Brain microvascular endothelial cell (primary cell): Measurements from ENCODE around the gene KRTAP4-5.
"Not testable (repeated sequence)": the region's sequence is repeated elsewhere in the genome, so short reads cannot be mapped to it uniquely, and the experiment has no call there.

Experiments used
- DNase-seq: peaks from one replicate; pipeline ENCODE4 v3.0.0-alpha.2; 2020
- H3K27ac ChIP-seq: fragments of 250-450 bp; sonication (Bioruptor Pico); 2 replicates; pipeline ENCODE4 v1.5.1; 2020; ENCODE audit warnings: mild to moderate bottlenecking, moderate library complexity
- H3K27me3 ChIP-seq: fragments of 250-450 bp; sonication (Bioruptor Pico); replicated peaks from 2 replicates; pipeline ENCODE4 v1.5.1; 2020; ENCODE audit warnings: mild to moderate bottlenecking
- H3K36me3 ChIP-seq: fragments of 250-450 bp; sonication (Bioruptor Pico); replicated peaks from 2 replicates; pipeline ENCODE4 v1.5.1; 2020; ENCODE audit warnings: mild to moderate bottlenecking
- H3K4me3 ChIP-seq: 2 replicates; pipeline ENCODE4 v1.5.1; 2011; ENCODE audit warnings: low read depth, mild to moderate bottlenecking, control low read depth, low read length, moderate library complexity
- CTCF ChIP-seq: IDR thresholded peaks from 2 replicates; pipeline ENCODE4 v1.5.1; 2011; ENCODE audit warnings: low read depth, mild to moderate bottlenecking, moderate library complexity, low read length, control low read depth, inconsistent platforms; ENCODE audit errors: missing control alignments
- in situ Hi-C: cut with HindIII; loops from 2 replicates; pipeline ENCODE4 v1.10.0; 2017; ENCODE audit warnings: low sequenced_read_pairs, low pct_ligation_motif_present

The KRTAP4-5 gene

GRCh38 chr17:41144846-41145245 is 4.8 kb downstream of the KRTAP4-5 start:
- no peak overlapping the region for H3K27ac ChIP-seq
- no peaks in the 10 kb centered on the region for H3K27me3 ChIP-seq
- in situ Hi-C loops = no loop called here
- no peak for DNase-seq
- no peaks in the 10 kb centered on the region for H3K36me3 ChIP-seq
- no peak overlapping the region for H3K4me3 ChIP-seq
- TF ChIP-seq CTCF = no peak

GRCh38 chr17:41141361-41141760 is 8.3 kb downstream of the KRTAP4-5 start:
- DNase-seq = no peak
- in situ Hi-C loops = no loop called here
- Histone ChIP-seq H3K27me3 (no peaks in the 10 kb centered on the region), H3K27ac (peak overlapping the region; percentile 9), H3K36me3 (no peaks in the 10 kb centered on the region), H3K4me3 (no peak overlapping the region)
- no peak for TF ChIP-seq CTCF

- H3K27ac ChIP-seq = peak within 1 kb of the TSS; percentile 9
- peak; percentile 88 for DNase-seq
Observed at GRCh38 chr17:41140360-41141131, 9.1 kb downstream of the KRTAP4-5 start, which contains the start of gene KRTAP4-6. Gene KRTAP4-6, minus strand, starts transcription at chr17:41140544. Its CDS starts 57 bp downstream, at chr17:41140487.

GRCh38 chr17:41139865-41140264 is 9.8 kb downstream of the KRTAP4-5 start:
- H3K36me3 ChIP-seq, H3K4me3 ChIP-seq, H3K27ac ChIP-seq, H3K27me3 ChIP-seq, in situ Hi-C loops, DNase-seq: not testable (repeated sequence)

More at GRCh38 chr17:41140360-41141131, 9.1 kb downstream of the KRTAP4-5 start, which contains the start of gene KRTAP4-6:
- in situ Hi-C loops = no loop called here
- H3K27me3 ChIP-seq = no peaks in the 10 kb centered on the region
- H3K4me3 ChIP-seq = no peak within 1 kb of the TSS
- H3K36me3 ChIP-seq = no peaks in the 10 kb centered on the region
- no peak for TF ChIP-seq CTCF

GRCh38 chr17:41133880-41134735 is 15.5 kb downstream of the KRTAP4-5 start:
- in situ Hi-C loops = no loop called here
- DNase-seq = no peak
- Histone ChIP-seq H3K27ac (peak overlapping the region; percentile 42), H3K27me3 (no peaks in the 10 kb centered on the region), H3K4me3 (no peak overlapping the region), H3K36me3 (no peaks in the 10 kb centered on the region)
- TF ChIP-seq CTCF = no peak

GRCh38 chr17:41131979-41132378 is 17.6 kb downstream of the KRTAP4-5 start:
- H3K27me3 ChIP-seq = no peaks in the 10 kb centered on the region
- no peak overlapping the region for H3K27ac ChIP-seq
- in situ Hi-C loops = no loop called here
- DNase-seq = no peak
- H3K36me3 ChIP-seq = no peaks in the 10 kb centered on the region
- no peak for TF ChIP-seq CTCF
- H3K4me3 ChIP-seq = no peak overlapping the region
